HG03135 (cell line): Measurements from ENCODE around the gene NLRC5.
A peak's percentile ranks its signal among the peaks of the same experiment; 100 is the strongest.

Experiments used
- ATAC-seq: cut with Tn5 transposase; IDR thresholded peaks from one replicate; pipeline ENCODE4 v1.9.1; 2021; ENCODE audit warnings: mild to moderate bottlenecking, moderate library complexity; ENCODE audit not compliant: unreplicated experiment

The NLRC5 gene

GRCh38 chr16:56988948-56989945 lies at the start of gene NLRC5:
Gene NLRC5 (plus strand): TSS chr16:56989557. CDS start chr16:57020713, 31,156 bp downstream.
- peak; percentile 74 for ATAC-seq

GRCh38 chr16:56939801-56940200 lies 49.6 kb upstream of the NLRC5 start:
- no peak for ATAC-seq

GRCh38 chr16:56941092-56941491 lies 48.3 kb upstream of the NLRC5 start:
- ATAC-seq: no peak

- ATAC-seq: no peak
Observed at GRCh38 chr16:56941856-56942331, 47.5 kb upstream of the NLRC5 start.

GRCh38 chr16:56943761-56944375 lies 45.5 kb upstream of the NLRC5 start:
- ATAC-seq: no peak

- peak; percentile 35 for ATAC-seq
Observed at GRCh38 chr16:56944954-56945839, 44.2 kb upstream of the NLRC5 start.

- no peak for ATAC-seq
Observed at GRCh38 chr16:56945847-56946527, 43.4 kb upstream of the NLRC5 start.

- ATAC-seq: no peak
Observed at GRCh38 chr16:56946767-56947603, 42.4 kb upstream of the NLRC5 start.

GRCh38 chr16:56947604-56947995 lies 41.8 kb upstream of the NLRC5 start:
- no peak for ATAC-seq

GRCh38 chr16:56948234-56948633 lies 41.1 kb upstream of the NLRC5 start:
- no peak for ATAC-seq

- ATAC-seq: no peak
Observed at GRCh38 chr16:56950051-56950450, 39.3 kb upstream of the NLRC5 start.

GRCh38 chr16:56950455-56950854 lies 38.9 kb upstream of the NLRC5 start:
- ATAC-seq: no peak

- ATAC-seq: peak; percentile 50
Observed at GRCh38 chr16:56950881-56951771, 38.2 kb upstream of the NLRC5 start.

GRCh38 chr16:56953006-56953405 lies 36.4 kb upstream of the NLRC5 start:
- ATAC-seq: no peak

- no peak for ATAC-seq
Observed at GRCh38 chr16:56956076-56956475, 33.3 kb upstream of the NLRC5 start.

GRCh38 chr16:56956756-56957155 lies 32.6 kb upstream of the NLRC5 start:
- no peak for ATAC-seq

GRCh38 chr16:56960681-56961281 lies 28.6 kb upstream of the NLRC5 start:
- no peak for ATAC-seq

- ATAC-seq: no peak
Observed at GRCh38 chr16:56961386-56961785, 28.0 kb upstream of the NLRC5 start.
